ENCODE measurements around the gene CRLF1.

The CRLF1 gene

DNA sequence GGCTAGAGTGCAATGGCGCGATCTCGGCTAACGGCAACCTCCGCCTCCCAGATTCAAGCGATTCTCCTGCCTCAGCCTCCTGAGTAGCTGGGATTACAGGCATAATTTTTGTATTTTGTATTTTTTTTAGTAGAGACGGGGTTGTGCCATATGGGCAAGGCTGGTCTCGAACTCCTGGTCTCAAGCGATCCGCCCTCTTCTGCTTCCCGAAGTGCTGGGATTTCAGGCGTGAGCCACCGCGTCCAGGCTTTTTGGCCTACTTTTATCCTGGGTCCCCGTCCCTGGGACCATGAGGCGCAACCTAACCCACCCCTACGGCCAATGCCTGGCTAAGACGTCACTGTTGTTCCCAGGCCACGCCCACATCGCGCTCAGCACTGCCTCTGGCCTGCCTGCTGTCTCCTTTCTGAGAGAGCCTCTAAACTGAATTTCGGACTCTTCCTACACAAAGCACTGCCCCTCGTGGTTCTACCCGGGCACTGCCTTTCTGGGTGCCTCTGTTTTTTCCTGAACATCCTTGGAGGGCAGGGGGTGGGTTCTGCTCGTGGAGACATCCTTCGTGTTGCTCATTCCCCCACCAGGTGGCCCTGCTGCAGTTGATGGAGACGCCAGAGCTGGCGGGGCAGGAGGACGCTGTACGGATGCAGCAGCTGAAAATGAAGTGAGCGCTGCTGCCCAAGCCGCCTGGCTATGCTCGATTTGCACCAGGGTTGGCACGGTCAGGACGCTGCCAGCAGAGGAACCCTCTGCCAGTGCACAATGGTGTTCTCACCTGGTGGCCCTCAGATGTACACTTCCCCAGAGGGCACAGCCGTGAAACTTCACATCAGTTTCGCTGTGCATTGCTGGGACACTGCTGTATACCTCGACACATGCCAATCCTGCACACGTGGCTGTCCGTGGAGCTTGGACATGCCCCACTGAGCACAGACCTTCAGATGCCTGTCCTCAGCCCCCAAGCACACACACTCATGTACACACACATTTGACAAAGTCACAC lies 16.0 kb downstream of the CRLF1 start:
- DNase-seq = no peak

DNA sequence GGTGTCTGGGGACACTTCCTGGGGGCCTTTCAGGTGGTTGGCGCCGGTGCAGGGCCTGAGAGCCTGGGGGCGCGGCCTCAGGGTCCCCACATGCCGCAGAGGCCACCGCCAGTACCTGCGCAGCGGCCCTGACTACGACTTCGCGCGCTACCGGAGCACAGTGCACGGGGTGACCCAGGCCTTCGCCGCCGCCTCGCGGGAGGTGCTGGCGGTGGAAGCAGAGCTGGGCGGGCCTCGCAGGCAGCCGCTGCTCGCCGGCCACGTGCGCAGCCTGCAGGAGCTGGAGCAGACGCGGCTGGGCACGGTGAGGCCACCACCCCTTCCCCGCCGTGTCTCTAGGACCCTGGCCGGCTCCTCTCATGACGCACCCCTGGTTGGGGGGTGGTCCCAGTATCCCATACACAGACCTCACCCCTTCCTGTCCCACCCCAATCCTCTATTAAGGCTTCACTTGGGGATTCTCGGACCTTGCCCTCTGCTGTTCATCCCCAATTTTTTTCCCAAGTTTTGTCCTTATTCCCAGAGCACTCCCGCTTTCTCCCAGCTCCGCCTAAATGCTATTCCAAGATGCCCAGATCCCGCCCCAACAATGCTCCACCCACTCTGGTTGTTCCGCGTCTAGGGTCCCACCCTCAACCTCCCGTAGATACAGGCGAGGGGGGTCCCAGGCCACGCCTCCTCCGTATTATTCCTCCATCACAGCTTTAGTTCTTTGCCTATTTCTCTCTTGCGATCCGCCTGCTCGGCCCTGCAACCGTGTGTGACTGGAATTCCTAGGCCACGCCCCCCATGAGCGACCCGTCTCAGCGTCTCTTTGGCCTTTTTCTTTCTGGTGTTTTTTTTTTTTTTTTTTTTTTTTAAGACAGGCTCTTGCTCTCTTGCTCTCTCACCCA lies 17.0 kb downstream of the CRLF1 start:
- DNase-seq = peak; percentile 41

DNA sequence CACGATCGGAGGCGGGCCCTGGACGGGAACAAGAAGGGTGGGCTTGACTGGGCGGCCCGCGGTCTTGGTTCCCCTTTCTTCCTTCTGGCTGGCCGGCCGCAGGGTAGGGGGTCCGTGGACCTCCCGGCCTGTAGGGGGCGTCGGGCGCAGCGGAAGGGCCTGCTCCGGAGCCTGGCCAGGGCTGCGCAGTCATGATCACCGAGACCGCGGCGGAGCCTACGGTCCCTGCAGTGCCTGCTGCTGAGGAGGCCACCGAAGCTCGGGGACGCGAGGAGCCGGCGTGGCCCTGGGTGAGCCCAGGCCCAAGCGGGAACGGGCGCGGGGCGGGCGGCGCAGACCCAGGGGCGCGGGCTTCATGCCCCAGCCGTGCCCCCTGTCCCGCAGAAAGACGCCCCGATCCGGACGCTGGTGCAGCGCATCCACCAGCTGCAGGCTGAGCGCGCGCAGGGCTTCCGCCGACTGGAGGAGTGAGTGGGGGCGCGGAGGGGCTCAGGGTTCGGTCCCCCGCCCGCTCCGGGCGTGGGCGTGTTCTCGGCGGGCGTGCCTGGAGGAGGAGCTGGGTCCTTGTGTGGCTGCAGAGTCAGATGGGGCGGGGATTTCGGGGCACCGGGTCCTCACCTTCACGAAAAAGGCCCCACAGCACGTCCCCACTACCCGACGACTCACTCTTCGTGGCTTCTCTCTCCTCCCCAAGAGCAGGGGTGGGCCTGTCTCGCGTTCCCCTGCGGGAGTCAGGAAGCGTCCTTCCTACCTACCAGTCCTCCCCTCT lies 17.8 kb downstream of the CRLF1 start, which contains the start of gene REX1BD:
REX1BD (plus strand) TSS at position 188 of the 769 bp plus-strand sequence; CDS start at position 192, 4 bp downstream.
- peak; percentile 90 for DNase-seq

DNA sequence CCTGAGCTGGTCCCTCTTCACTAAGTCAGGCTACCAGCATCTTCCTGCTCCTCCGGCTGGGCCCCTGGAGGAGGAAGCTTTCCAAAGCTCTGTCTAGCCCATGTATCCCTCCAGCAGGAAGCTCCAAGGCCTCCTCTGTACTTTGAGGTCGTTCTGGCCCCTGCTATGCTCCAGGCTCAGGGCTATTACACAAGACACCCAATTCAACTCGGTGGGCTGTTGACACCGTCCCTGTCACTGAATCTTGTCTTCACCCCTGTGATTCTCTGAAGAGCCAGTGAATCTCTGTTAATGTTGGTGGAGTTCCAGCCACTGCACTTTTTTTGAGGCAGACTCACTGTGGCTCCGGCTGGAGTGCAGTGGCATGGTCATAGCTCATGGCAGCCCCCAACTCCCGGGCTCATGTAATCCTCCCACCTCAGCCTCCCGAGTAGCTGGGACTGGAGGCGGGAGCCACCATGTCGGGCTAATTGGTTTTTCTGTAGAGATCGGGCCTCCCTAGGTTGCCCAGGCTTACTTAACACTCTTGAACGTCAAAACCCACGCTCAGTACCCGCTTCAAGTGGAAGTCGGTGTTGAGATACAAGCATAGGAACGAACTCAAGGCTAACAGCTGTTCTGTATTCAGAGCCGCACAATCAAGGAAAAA lies 18.5 kb downstream of the CRLF1 start:
- DNase-seq = no peak

DNA sequence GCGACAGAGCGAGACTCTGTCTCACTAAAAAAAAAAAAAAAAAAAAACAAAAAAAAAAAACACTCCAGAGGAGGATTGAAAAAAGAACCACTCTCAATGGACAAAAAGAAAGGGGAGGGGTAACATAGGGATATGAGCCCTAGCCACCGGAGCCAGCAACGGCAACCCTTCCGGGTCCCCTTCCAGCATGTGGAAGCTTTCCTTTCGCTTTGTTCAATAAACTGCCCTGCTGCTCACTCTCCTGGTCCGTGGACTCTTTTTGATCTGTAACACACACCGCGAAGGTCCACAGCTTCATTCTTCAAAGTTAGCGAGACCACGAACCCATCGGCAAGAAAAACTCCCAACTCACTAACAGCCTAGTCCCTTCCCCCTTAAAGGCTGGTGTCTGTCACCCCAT lies 19.0 kb downstream of the CRLF1 start:
- DNase-seq = no peak

DNA sequence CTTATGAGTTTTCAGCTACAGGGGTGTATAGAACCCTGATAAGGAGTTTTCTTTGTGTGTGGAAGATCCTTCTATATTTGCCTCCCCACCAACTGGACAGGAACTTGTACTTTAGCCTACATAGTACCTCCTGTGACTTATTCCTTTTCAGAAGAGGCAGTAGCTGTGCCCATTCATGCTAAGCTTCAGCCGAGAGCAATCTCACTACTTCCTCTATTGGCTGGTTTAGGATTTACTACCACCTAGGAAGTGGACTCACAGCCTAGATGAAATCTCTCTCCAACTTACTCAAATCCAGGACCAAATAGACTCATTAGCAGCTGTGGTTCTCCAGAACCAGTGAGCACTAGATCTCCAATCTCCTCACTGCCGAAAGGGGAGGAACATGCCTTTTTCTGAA lies 20.3 kb downstream of the CRLF1 start:
- no peak for DNase-seq

DNA sequence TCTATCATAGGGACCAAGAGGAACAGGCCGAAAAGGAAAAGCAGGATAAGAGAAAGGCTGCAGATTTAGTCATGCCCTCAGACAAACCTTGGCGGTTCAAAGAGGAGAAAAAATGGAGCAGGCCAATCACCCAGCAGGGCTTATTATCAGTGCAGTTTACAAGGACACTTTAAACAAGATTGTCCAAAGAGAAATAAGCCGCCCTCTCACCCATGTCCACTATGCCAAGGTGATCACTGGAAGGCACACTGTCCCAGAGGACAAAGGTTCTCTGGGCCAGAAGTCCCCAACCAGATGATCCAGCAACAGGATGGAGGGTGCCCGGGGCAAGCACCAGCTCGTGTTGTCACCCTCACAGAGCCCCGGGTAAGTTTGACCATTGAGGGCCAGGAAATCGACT lies 26.3 kb downstream of the CRLF1 start:
- DNase-seq = no peak

DNA sequence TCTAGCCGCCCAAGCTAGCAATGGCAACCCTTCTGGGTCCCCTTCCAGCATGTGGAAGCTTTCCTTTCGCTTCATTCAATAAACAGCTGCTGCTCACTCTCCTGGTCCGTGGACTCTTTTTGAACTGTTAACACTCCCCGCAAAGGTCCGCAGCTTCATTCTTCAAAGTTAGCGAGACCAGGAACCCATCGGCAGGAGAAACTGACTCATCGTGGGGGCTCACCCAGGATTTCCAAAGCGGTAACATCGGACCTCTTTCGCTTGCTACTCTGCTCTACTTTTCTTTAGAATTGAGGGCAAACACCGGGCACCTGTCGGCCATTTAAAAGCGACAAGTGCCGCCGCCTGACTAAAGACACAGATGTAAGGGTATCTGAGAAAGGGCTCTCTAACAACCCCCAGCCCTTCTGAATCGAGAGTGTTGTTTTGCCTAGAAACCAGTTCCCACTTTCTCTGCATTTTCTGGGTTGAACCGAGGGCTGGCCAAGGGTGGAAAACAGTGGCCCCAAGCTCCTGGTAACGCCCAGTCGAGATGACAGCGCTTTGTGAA lies 29.2 kb downstream of the CRLF1 start:
- DNase-seq = no peak

DNA sequence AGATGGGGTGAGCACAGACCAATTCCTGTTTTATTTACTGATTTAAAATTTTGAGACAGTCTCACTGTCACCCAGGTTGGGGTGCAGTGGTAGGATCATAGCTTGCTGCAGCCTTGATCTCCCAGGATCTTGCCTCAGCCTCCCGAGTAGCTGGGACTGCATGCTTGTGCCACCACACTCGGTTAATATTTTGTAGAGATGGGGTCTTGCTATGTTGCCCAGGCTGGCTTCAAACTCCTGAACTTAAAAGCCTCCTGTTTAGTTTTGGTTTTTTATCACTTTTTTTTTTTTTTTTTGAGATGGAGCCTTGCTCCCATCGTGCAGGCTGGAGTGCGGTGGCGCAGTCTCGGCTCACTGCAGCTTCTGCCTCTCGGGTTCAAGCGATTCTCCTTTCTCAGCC lies 30.2 kb downstream of the CRLF1 start:
- no peak for DNase-seq

DNA sequence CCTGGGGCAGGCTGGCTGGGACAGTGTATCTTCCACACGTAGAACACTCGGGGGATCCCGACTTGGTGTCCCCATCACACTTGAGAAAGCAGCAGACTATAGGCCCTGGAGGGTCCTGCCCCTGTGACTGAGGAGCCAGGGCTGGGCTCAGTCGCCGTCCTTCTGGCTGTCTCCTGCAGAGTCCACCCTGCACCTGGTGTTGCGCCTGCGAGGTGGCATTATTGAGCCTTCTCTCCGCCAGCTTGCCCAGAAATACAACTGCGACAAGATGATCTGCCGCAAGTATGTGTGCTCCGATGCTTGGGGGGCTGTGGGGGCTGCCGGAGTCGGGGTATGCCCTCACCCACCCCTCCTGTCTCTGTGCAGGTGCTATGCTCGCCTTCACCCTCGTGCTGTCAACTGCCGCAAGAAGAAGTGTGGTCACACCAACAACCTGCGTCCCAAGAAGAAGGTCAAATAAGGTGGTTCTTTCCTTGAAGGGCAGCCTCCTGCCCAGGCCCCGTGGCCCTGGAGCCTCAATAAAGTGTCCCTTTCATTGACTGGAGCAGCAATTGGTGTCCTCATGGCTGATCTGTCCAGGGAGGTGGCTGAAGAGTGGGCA lies 31.8 kb downstream of the CRLF1 start:
- DNase-seq = no peak

DNA sequence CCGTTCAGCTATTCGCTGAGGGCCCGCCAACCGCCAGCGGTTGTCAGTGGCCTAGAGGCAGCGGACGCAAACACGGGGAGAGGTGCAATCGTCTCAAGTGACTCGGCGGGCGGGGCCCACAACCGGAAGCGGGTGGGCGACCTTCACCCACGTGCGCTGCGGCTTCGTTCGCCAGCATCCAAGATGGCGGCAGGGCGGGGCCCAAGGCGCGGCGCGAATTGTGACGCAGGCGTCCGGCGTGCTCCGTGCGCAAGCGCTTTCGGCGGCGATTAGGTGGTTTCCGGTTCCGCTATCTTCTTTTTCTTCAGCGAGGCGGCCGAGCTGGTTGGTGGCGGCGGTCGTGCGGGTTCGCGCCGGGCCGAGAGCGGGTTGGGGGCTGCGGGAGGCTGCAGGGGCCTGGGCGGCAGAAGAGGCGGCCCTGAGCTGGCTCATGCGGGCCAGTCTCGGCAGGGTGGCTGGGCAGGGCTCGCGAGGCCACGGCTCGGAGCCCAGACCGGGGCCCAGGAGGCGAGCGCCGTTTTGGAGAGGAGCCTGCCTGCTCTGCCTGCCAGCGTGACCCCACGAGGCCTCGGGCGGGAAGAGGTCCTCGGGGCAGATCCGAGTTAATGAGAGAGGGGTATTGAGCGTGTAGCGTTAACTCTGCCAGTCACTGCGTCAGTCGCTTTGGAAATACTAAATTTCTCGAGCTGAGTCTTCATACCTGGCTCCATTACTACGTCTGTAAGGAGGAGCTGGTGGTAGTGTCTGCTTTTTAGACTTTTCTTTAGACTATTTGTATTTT lies 34.8 kb downstream of the CRLF1 start, which contains the start of gene UBA52:
UBA52 (plus strand) TSS at position 294 of the 781 bp plus-strand sequence. CDS start 1,444 bp downstream, outside the sequence.
- DNase-seq = peak; percentile 96

DNA sequence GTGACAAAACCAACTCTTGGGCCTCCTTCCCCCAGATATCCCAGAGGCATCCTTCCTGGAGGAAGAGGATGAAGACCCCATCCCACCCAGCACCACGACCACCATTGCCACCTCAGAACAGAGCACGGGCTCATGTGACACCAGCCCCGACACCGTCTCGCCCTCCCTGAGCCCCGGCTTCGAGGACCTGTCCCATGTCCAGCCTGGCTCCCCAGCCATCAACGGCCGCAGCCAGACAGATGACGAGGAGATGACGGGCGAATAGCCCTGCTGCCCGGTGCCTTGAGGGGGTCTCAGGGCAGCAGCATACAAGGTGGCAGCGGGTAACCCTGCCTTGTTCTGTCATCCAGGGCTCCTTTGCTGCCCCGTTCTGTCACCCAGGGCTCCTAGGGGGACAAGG lies 38.2 kb downstream of the CRLF1 start:
- DNase-seq = no peak

DNA sequence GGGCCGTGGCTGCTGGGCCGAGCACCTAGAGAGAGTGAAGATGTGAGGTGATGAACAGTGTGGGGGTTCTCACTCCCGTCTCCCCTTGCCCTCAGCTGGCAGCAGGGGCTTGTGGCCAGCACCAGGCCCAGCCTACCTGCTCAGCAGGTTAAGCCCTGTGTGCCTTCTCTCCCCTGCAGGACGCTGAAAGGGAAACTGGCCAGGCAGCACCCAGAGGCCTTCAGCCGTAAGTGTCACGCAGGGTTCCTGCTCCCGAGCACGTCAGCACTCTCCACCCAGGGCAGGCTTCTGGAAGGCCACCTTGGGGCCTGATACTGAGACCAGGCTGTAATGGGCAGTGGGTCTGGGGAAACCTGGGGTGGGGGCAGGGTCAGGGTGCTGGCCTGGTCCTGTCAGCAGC lies 39.6 kb downstream of the CRLF1 start:
- DNase-seq = no peak

DNA sequence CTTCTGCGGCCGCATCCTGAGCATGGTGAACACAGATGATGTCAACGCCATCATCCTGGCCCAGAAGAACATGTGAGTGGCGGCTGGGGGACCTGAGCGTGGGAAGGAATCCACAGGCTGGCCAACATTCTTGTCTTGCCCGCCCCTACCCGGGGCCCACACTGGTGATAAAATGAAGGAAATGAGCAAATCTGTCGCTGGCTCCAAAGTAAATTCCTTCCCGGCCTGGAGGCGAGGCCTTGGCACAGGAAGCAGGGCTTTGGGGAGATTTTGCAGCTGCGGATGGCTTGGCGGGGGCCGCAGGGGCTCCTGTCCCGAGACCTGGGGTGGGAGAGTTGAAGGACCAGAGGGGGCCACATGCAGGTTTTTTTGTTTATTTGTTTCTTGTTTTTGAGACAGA lies 44.5 kb downstream of the CRLF1 start:
- no peak for DNase-seq

DNA sequence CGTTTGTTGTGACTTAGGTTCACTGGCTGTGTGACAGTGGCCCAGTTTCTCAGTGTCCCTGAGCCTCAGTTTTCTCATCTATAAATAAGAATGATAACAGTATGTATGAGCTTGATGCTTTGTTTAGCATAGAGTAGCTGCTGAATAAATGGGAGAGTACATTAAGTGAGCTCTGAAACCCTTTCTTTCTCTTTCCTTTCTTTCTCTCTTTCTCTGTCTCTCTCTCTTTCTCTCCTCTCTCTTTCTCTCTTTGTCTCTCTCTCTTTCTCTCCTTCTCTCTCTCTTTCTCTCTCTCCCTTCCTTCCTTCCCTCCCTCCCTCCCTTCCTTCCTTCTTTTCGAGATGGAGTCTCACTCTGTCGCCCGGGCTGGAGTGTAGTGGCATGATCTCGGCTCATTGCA lies 46.9 kb downstream of the CRLF1 start:
- DNase-seq = no peak

DNA sequence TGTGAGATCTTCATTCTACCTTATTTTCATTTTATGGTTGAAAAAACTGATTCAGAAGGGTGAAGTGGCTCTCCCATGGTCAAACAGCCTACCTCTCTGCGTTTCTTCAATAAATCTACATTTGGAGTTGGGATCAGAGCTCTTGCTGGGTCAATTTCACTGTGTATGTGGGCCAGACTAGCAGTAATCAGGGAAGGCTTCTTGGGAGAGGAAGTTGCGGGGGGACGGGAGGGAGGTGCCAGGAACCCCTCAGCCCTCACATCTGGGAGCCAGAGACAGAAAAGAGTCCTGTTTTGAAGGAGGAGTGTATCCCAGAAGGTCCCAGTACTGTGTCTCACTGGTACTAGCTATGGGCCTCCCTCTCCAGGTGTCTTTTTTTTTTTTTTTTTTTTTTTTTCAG lies 48.0 kb downstream of the CRLF1 start:
- no peak for DNase-seq

DNA sequence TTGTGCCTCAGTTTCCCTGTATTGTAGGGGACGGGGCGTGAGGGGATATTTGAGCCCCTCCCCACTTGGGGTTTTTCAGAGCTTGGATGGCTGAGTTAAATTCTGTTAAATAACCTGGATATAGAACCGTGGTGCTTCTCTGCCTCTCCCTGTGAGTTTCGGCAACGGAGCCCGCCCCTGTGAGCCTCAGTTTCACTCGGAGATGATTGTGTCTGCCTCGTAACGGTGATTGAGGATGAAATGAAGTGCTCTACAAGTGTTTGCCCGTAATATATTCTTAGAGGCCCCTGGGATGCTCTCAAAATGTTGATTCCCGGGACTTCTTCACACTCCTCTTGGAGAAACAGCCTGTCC lies 48.4 kb downstream of the CRLF1 start:
- DNase-seq = no peak

DNA sequence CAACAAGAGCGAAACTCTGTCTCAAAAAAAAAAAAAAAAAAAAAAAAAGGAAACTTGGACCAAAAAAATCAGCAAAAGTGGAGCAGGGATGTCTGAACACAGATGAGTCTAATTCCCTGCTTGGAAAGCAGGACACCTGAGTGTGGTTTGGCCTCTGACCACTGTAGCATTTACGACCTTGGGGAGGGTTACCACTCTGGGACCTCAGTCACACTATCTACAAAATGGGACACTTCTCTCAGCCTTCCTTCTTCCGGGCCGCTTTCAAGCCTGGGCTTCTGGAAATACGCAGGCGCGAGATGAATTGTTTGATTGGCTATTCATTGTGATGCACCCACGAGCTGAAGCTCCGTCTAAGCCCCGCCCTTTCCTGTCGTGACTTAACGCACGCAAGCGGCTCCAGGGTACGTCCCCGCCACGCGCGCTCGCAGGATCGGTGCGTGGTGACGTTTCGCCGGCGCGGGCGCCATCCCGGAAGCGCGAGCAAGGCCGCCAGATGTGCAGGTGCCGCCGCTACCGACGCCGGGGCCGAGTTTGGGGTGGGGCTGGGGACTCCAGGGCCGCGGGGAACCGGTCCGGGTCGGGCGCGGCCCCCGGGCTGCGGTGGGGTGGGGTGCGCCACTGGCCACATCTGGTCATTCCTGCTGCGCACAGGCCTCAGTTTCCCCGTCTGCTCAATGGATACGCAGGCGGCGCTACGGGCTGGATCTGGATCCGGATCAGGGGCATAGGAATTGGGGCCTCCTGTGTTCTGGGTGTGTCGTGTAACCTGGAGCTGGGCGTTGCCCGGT lies 49.0 kb downstream of the CRLF1 start, which contains the start of gene KXD1:
KXD1 (plus strand) TSS at position 460 of the 791 bp plus-strand sequence. CDS start 4,187 bp downstream, outside the sequence.
- peak; percentile 97 for DNase-seq

DNA sequence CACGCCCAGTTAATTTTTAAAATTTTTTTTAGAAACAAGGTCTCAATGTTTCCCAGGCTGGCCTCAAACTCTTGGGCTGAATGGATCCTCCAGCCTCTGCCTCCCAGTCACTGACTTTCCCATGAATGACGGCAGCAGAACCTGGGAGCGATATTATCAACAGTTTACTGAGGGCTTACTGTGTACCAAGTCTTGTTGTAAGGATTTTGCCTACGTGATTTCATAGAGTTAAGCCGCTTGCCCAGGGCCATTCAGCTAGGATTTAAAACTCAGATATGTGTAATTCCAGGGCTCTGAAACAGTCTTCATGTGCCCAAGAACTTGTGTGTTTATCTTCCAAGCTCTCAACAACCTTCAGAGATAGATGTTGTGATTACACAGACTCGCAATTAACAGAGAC lies 55.0 kb downstream of the CRLF1 start:
- no peak for DNase-seq
